ENCODE data around the gene PRKAR1B.
A peak's percentile ranks its signal among the peaks of the same experiment; 100 is the strongest.
"Not testable (repeated sequence)": the region's sequence is repeated elsewhere in the genome, so short reads cannot be mapped to it uniquely, and the experiment has no call there.

Gene PRKAR1B

DNA sequence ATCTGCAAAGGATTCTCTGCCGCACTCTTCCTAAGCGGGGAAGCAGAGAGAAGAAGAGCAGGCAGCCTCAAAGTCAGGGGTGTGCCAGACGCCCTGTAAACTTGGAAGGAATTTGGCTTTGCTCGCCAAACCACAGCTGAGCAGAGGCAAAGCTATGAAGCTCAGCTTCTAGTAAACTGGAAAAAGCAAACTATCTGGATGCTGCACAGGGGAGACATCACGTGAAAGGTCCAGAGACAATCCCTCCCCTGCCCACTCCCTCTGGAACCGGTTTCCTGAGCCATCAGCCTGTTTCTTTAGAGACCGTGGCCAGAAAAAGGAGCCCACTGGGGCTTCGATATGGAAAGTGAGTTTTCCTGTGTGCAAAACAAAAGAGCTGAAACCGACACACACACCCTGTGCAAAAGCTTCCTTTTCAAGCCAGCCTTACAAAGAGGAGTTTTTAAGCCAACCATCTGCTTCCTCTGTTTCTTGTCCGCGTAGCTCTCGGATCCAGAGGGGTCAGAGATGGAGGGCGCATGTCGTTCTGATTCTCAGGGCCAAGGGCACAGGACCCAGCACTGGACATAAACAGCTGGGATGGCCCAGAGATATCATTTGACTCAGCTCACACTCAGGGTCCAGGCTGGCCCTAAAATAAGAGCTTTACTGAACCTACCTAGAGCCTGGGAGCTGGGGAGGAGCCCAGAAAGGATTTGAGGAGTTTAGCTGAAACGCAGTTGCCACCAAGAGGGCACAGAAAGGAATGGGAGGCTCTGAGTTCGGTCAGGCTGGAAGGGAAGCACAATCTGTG is 58.7 kb downstream of the PRKAR1B start:
- DNase-seq (ENCODE audit: low read depth), result peak; percentile 79

DNA sequence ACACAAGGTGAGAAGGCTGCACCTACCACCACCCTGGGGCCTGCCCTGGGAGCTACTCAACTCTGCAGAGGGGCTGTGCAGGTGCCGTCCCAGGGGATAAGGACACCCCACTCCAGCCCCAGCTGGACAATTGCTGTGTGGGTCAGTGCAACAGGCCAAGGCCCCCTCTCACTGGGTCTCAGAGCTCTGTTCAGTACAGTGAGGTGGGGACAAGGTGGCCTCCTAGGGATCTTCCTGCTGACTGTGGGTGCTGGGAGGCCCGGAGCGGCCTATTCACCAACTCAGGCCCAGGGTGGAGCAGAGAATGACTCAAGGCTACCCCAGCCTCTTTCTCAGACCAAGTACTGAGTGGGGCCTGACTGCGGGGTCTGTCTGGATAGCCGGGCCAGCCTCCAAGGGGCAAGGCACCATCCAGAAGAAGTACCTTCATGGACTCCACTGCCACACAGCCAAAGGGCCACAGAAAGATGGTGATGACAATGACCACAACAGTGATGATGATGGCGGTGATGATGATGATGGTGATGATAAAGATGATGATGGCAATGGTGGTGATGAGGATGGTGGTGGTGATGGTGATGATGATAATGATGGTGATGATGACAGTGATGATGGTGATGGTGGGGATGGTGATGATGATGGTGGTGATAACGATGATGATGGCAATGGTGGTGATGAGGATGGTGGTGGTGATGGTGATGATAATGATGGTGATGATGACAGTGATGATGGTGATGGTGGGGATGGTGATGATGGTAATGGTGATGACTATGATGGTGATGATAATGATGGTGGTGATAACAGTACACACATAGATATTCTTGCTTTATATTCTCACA is 60.4 kb downstream of the PRKAR1B start:
- no peak for DNase-seq (ENCODE audit: low read depth)

DNA sequence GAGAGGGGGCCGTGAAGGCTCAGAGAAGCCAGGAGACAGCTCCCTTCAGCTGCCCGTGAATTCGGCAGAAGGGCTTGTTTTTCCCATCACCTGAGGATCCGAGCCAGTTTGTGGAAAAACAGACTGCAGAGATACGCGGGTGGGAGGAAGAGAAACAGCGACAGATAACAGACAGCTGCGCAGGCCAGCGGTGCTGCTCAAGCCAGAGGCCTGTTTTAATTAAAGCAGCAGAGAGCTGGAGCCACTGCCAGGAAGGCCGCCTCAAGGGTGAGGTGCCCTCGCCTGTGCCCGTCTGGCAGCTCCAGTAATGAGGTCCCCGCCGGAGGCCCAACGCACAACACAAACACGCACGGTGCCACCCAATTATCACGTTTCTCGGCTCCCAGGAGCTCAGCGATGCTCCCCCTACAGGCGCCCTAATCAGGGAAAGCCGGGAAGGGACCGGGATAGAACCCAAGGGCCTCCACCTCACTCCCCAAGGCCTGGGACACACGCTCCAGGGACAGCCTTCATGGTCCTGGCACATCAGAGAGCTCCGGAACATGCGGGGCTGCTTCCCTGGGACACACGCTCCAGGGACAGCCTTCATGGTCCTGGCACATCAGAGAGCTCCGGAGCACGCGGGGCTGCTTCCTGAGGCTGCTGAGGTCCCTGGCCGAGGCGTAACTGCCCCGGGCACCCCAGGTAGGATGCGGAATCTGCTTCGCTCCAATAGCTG is 61.2 kb downstream of the PRKAR1B start:
- DNase-seq (ENCODE audit: low read depth), result no peak

DNA sequence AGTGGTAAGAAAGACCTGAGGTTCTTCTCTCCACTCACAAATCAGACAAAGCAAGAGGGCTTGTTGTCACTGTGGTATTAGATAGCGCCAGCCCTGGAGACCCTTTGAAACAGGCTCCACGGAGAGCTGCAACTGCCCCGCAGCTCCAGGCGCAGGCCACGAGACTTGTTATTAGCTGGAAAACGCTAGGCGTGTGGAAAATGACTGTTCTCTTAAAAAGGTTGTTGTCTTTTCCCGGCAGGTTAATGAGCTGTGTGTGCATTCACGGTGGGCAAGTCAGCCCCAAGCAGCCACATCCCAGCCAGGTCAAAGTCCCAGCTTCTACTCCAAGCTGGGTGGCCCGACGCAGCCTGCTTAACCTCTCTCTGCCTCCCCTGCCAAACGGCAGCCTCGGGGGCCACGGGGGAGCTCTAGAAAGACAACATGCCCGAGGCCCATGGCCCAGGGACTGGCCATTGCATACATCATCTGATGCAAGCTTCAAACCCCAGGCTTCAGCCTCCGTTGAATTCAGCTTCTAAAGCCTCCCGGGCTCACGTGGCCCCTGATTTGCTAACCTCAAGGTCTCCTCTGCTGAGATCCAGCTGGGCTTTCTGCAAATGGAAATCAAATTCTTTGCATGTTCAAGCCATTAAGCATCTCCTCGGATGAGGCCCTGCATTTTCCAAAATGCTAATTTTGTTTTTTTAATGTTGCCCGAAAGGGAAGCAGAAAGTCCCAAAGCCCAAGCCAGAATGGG is 61.9 kb downstream of the PRKAR1B start:
- peak; percentile 4 for DNase-seq (ENCODE audit: low read depth)

DNA sequence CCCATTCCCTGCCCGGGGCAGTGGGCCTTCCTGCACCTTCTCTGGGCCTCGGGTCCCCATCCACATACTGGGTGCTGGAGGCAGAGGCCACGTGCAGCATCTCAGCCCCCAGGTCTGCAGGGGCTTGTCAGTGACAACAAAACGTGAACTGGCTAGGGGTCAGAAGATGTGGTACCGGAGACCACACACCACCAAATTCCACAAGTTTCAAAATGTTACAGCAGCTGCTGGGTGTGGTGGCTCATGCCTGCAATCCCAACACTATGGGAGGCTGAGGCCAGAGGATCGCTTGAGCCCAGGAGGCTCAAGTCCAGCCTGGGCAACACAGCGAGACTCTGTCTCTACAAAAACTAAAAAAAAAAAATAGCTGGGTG is 62.7 kb downstream of the PRKAR1B start:
- DNase-seq (ENCODE audit: low read depth), result no peak

DNA sequence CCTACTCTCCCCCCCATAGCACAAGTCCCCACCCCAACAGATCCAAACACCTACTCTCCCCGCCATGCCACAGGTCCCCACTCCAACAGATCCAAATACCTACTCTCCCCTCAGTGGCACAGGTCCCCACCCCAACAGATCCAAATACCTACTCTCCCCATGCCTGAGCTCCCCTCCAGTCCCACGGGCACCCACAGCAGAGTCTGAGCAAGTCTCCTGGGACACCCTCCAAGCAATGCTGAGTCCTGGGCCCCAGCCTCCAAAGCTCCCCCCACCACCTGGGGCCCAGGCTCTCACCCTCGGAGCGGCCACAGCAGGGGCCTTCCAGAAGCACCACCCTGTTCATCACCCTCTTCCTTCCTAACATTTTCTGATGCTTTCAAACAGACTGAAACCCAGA is 64.5 kb downstream of the PRKAR1B start:
- no peak for DNase-seq (ENCODE audit: low read depth)

DNA sequence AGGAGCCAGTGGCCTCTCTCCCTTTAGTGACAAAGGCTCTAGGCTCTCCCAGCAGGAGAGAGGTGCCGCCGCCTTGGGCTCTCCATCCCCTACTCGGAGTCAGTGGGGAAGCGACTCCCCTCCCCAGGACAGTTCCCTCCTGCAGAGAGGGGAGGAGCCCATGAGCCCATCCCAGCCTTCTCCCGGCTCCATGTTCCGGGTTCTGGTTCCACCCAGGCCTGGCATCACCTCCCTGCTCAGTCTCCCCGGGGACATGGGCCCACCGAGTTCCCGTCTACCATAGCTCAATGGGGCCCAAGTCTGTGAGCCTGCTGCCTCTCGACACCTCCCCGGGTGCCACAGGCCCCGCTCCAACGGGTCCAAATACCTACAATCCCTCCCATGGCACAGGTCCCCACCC is 67.1 kb downstream of the PRKAR1B start:
- no peak for DNase-seq (ENCODE audit: low read depth)

DNA sequence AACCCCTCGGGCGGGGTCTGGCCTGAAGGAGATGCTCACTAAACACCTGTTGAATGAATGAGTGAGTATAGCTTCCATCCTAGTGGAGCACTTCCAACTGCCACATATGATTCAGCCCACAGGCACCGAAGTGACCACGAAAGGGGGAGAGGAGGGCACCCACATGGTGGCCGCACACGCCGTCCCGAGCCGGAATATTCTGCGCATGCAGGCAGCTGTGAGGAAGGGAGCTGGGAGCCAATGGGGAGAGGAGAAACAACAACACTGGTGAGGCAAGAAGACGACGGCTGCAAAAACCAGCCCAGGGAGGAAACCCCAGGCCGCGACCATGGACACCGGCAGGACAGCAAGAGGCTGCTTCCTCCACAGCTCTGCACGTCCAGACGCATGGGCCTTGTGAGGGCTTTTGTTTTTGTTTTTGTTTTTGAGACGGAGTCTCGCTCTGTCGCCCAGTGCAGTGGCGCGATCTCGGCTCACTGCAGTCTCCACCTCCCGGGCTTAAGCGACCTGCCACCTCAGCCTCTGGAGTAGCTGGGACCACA is 67.7 kb downstream of the PRKAR1B start:
- no peak for DNase-seq (ENCODE audit: low read depth)

DNA sequence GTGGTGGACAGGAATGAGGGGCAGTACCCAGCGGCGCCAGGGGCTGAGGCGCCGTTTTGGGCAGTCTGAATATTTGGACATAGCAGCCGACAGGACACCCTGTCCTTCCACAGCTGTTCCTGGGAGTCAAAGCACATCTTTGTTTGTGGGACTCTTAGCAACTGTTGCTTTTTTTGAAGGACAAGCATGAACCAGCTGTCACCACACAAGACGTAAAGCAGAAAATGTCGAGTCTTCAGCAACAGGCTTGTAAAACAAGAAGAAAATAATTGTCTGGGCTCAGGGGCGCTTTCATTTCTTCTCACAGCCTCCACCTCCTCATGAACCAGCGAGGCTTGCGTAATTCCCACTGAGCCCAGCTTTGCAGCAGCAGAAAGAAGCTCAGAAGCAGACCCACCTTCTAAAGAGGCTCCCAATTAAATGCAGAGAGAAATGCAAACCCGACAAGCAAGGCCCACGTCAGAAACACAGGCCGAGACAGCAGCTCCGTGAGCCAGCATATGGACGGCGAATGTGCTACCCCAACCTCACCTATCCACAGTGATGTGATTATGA is 69.4 kb downstream of the PRKAR1B start:
- DNase-seq (ENCODE audit: low read depth), result no peak

DNA sequence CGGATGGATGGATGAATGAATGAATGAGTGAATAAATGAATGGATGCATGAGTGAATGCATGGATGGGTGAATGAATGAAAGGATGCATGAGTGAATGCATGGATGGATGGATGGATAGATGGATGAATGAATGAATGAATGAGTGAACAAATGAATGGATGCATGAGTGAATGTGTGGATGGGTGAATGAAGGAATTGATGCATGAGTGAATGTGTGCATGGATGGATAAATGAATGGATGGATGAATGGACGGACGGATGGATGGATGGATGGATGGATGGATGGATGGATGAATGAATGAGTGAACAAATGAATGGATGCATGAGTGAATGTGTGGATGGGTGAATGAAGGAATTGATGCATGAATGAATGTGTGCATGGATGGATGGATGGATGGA is 70.1 kb downstream of the PRKAR1B start:
- DNase-seq (ENCODE audit: low read depth), result not testable (repeated sequence)

DNA sequence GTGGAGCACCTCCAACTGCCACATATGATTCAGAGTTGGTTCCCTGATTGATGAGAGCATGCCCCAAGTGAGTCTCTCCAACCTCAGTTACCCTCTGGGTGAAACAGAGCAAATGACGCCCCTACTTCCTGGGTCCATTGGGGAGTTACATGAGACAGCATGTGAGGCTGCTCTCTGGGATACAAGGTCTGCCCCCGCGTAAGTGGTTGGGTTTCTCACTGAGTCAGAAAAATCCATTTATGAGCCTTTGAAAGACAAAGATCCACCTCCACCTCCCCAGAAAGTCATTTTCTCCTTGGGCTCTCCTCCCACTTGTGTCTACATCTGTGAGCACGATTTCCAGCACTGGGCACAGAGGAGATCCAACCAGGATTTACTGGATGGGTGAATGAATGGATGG is 71.3 kb downstream of the PRKAR1B start:
- no peak for DNase-seq (ENCODE audit: low read depth)

DNA sequence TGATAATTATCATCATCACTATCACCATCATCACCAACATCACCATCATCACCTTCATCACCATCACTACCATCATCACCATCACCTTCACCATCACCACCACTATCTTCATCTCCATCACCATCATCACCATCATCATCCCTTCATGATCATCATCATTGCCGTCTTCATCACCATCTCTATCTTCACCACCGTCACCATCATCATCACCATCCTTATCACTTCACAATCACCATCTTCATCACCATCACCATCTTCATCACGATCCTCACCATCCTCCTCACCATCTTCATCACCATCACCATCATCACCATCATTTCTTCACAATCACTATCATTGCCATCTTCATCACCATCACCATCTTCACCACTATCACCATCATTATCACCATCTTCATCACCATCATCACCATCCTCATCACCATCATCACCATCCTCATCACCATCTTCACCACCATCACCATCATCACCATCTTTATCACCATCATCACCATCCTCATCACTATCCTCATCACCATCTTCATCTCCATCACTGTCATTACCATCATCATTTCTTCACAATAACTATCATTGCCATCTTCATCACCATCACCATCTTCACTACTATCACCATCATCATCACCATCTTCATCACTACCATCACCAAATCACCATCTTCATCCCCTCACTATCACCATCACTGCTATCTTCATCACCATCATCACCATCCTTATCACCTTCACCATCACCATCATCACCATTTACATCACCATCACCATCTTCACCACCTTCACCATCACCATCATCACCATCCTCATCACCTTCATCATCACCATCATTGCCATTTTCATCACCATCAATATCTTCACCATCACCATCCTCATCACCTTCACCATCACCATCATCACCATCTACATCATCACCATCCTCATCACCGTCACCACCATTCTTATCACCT is 73.0 kb downstream of the PRKAR1B start:
- DNase-seq (ENCODE audit: low read depth), result no peak

DNA sequence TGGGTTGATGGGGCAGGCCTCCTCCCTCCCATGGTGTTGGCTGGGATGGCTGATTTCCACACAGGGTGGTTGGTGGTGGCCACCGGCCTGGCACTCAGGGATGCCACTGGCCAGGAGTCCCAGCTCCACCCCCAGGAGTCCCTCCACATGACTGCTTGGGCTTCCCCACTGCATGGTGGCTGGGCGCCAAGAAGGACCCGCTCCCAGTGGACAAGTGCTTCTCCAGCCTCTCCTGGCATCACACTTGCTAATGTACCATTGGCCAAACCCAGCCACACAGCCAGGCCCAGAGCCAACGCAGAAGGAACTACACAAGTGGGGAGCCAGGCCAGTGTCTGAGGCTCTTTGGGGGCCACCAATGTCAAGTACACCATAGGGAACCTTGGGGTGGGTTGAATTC is 74.2 kb downstream of the PRKAR1B start:
- DNase-seq (ENCODE audit: low read depth), result no peak

DNA sequence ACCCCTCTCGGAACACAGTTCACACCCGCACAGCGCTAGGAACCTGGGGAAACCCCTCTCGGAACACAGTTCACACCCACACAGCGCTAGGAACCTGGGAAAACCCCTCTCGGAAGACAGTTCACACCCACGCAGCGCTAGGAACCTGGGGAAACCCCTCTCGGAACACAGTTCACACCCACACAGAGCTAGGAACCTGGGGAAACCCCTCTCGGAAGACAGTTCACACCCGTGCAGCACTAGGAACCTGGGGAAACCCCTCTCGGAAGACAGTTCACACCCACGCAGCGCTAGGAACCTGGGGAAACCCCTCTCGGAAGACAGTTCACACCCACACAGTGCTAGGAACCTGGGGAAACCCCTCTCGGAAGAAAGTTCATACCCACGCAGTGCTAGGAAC is 74.9 kb downstream of the PRKAR1B start:
- not testable (repeated sequence) for DNase-seq (ENCODE audit: low read depth)

DNA sequence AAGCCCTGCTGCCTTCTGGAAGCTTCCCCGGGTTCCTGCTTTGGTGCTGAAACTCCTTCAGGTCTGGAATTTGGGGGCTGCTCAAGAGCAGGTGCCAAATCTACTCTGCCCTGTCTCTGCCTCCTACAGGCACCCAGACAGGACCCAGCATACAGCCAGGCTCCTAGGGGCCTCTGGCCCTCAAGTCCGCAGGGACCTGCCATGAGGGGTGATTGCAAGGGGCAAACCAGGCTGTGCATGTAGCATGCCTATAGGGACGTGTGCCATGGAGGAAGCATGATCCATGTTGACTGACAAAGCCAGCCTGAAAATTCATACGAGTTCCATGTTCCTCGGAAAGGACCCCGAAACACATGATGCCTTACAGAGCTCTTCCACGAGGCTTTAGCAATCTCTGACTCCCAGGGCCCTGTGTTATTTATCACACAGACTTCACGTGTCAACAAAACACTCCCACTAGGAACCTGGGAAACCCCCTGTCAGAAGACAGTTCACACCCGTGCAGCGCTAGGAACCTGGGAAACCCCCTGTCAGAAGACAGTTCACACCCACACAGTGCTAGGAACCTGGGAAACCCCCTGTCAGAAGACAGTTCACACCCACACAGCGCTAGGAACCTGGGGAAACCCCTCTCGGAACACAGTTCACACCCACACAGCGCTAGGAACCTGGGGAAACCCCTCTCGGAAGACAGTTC is 75.9 kb downstream of the PRKAR1B start:
- DNase-seq (ENCODE audit: low read depth), result no peak

DNA sequence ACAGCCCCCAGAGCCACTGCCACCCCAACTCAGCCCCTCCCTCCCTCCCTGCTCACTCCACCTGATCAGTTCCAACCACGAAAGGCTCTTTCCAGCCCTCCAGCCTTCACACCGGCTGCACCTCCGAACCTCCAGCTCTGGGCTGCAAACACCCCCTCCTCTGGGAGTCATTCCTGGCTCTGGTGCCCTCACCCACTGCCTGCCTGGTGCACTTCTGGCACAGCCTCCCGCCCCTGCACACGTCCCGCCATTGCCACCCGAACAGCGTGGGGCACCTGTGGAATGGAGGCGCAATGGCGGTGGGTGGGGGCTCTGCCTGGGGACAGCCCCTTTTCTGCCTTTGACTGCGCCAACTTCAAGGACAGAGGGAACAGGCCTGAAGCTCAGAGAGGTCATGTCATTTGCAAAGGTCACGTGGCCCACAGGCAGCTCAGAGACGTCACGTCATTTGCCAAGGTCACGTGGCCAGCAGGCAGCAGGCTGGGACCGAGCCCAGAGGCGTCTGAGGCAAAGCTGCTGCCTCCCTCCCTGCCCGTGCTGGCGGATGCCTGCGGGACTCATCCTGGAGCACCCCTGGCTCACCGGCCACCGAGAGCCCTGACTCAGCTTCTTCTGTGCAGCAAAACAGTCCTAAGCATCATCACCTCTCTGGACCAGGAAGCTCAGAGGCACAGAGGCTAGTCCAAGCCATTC is 76.6 kb downstream of the PRKAR1B start:
- no peak for DNase-seq (ENCODE audit: low read depth)

DNA sequence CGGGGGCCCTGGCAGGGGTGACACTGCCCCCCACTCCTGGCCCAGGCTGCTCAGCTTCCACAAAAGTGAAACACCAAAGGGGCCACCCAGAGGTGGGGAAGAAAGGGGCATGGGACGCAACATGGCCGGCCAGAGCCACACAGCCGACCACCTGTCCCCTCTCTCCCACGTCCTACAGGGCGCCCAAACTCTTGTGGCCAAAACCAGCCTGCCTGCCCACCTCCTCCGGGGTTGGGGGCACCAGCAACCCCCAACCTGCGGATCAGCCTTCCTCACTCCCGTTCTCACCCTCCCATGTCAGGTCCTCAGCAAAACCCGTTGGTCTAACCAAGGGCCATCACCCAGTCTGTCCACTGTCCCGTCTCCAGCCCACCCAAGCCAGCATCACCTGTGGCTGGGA is 80.1 kb downstream of the PRKAR1B start:
- no peak for DNase-seq (ENCODE audit: low read depth)

DNA sequence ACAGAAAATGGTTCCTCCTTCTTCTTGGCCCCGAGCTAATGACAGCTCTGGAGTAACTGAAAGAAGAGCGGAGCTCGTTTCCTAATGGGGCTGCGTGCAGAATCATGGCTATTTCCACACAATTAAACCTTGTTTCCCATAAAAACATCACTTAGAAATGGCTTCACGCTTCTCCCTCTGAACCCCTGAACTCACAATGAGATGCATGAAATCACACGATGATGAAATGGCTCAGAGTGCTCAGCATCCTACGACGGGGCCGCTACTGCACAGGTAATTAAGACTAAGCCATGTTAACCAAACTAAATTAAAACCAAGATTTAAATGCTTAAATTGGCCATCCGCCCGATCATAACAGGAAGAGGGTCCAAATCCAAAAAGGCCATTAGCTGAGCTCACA is 80.6 kb downstream of the PRKAR1B start:
- DNase-seq (ENCODE audit: low read depth), result no peak

DNA sequence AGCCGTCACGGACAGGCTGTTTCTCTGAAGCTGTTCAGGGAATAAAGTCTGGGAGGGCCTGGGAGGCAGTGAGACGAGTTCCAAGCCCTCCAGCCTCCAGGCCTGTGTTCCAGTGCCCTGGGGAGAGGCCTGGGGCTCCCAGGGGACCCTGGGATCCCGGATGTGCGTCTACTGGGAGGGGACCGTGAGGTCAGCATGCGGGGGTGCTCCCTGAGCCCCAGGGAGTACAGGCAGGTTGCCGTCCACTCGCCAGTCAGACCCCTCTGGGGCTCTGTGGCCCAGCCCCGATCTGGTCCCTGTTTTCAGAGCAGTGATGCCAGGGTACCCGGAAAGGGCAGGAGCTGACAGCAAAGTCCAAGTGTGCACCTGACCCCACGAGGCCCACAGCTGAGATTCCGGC is 81.5 kb downstream of the PRKAR1B start:
- no peak for DNase-seq (ENCODE audit: low read depth)

Data from stromal cell of bone marrow (primary cell).